GM12892 (cell line): ENCODE measurements around the gene PDGFA.

Source experiments
- DNase-seq: peaks from one replicate; pipeline ENCODE4 v3.0.0; 2011; ENCODE audit not compliant: insufficient read length
- FAIRE-seq: peaks from 2 replicates; lab custom pipeline; 2011; peaks lifted over from hg19 to GRCh38; lab: Jason Lieb, UNC
- POLR2A ChIP-seq: IDR thresholded peaks from 2 replicates; pipeline ENCODE4 v1.6.1; 2011; ENCODE audit warnings: low read depth, low read length, control low read depth
- POLR2AphosphoS5 ChIP-seq: IDR thresholded peaks from 2 replicates; pipeline ENCODE4 v1.6.1; 2011; ENCODE audit warnings: low read depth, low read length, control low read depth
- TAF1 ChIP-seq: IDR thresholded peaks from 2 replicates; pipeline ENCODE4 v1.6.1; 2011; ENCODE audit warnings: low read depth, mild to moderate bottlenecking, control low read depth, low read length, borderline replicate concordance

Gene PDGFA

GRCh38 chr7:461453-462172 is 58.0 kb downstream of the PDGFA start:
- FAIRE-seq (no peak), DNase-seq (no peak)
- TF ChIP-seq POLR2AphosphoS5 (no peak), POLR2A (no peak), TAF1 (no peak)

GRCh38 chr7:461117-461452 is 58.6 kb downstream of the PDGFA start:
- DNase-seq: no peak
- no peak for TF ChIP-seq TAF1
- no peak for TF ChIP-seq POLR2AphosphoS5
- no peak for TF ChIP-seq POLR2A
- no peak for FAIRE-seq

GRCh38 chr7:460374-461116 is 59.1 kb downstream of the PDGFA start:
- TF ChIP-seq POLR2A: no peak
- no peak for TF ChIP-seq TAF1
- no peak for TF ChIP-seq POLR2AphosphoS5
- FAIRE-seq: no peak
- DNase-seq: no peak

DNA sequence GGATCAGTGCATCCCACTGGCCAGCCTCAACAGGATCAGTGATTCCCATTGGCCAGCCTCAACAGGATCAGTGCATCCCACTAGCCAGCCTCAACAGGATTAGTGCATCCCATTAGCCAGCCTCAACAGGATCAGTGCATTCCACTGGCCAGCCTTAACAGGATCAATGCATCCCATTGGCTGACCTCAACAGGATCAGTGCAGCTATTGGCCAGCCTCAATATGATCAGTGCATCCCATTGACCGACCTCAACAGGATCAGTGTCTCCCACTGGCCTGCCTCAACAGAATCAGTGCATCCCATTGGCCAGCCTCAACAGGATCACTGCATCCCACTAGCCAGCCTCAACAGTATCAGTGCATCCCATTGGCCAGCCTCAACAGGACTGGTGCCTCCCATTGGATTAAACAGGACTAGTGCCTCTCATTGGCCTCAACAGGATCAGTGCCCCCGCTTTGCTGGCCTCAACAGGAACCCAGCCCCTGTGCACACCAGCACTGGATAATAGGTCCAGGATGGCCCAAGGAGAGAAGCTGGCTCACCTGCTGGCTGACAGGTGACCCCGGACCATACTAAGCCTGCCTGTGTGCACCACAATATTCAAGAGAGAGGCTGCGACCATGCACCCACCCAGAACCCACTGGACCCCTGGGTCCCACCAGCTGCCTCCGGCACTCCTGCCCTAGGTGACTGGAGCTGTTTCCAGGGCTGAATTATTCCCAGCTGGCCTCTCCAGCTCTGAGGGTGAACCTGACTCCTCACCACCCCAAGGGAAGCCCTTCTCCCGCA is 59.9 kb downstream of the PDGFA start:
- no peak for FAIRE-seq
- no peak for DNase-seq
- TF ChIP-seq TAF1: no peak
- no peak for TF ChIP-seq POLR2AphosphoS5
- TF ChIP-seq POLR2A: no peak

- no peak for DNase-seq
- TF ChIP-seq TAF1 (no peak), POLR2A (no peak), POLR2AphosphoS5 (no peak)
- FAIRE-seq: no peak
Observed at GRCh38 chr7:458511-459245, 61.0 kb downstream of the PDGFA start.

DNA sequence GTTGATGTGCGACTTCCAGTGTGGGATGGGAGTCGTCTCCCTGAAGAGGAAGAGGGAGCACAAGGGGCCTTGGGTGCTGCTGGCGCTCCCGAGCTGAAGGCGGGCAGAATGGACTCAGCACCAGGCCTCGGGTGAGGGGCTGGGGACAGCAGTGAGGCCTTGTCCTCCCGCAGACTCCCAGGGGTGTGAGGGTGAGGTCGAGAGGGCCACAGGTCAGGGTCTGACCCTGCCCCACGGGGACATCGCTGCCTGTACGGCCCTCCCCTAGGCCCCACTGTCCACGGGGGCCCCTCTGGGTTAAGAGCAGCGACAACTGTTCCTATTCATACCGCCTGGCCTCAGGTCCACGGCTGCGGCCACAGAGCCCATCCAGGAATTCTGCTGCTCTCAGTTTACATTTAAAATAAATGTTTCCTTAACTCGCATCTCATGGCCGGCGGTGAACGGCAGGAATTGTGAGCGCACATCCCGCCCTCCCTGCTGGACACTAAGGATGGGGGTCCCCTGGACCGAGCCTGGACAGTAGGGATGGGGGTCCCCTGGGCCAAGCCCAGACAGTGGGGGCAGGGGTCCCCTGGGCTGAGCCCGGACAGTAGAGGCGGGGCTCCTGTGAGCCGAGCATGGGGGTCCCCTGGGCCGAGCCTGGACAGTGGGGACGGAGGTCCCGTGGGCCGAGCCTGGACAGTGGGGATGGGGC is 61.7 kb downstream of the PDGFA start:
- no peak for TF ChIP-seq TAF1
- TF ChIP-seq POLR2A: no peak
- no peak for TF ChIP-seq POLR2AphosphoS5
- no peak for FAIRE-seq
- no peak for DNase-seq

DNA sequence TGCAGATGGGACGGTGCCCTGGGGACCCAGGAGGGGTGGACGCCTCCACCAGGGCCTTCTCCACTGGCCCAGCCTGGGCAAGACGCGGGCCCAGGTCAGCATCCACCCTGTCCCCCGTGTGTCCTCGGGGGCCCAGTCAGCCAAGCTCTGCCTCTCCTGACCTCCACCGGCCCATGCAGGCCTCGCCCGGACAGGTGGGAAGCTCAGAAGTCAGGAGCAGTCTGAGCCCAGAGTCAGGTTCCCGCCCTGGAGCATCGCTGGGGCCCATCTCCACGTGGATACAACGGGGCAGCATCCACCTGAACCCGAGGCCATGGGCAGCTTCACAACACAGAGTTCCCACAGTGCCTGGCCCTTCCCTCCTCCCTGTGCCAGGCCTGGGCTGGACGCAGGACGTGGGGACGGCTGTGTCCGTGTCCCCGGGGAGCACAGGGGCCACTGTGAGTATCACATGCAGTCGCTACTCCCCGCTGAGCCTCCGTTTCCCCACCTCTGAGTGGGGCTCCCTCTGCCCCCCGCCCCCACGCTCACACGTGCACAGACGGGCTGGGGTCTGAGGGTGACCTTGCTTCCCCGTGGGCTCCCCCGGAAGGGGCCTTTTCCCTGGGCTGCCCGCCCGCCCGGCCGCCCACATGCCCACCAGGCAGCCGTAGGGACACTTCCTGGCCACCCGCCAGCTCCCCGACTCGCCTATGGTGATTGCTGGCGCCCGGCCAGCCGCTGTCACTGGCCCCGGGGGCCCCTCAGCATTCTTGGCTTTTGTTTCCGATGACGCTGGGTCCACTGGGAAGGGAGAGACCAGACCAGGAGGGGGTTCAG is 64.3 kb downstream of the PDGFA start:
- TF ChIP-seq TAF1 (no peak), POLR2AphosphoS5 (no peak), POLR2A (no peak)
- DNase-seq (no peak), FAIRE-seq (no peak)

DNA sequence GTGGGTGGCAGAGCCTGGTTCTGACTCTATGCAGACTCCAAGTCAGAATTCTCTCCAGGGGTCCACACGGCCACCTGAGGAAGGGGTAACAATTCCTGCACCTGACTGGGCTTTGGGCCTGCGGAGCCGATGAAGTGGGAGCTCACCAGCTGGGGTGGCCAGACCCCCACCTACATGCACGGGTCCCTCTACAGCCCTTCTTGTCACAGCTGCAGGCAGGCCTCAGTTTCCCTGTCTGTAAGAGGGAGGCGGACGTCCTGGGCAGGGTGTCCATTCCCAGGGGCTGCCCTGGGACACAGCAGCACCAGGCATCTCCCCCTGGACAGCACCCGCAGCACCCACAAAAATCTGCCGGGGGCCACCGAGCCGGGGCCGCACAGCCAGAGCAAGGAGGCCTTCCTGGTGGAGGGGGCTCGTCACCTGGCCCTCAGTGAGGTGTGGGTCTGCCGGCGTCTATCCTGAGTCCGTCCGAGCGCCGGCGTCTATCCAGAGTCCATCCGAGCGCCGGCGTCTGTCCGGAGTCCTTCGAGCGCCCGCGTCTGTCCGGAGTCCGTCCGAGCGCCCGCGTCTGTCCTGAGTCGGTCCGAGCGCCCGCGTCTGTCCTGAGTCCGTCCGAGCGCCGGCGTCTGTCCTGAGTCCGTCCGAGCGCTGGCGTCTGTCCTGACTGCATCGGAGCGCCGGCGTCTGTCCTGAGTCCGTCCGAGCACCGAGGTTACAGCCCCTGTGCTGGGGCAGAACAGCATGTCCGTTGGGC is 65.1 kb downstream of the PDGFA start:
- TF ChIP-seq POLR2AphosphoS5 (no peak), POLR2A (no peak), TAF1 (no peak)
- DNase-seq: no peak
- FAIRE-seq: no peak

- TF ChIP-seq POLR2A: no peak
- no peak for TF ChIP-seq POLR2AphosphoS5
- TF ChIP-seq TAF1: no peak
- DNase-seq (no peak), FAIRE-seq (no peak)
Observed at GRCh38 chr7:453597-454306, 65.9 kb downstream of the PDGFA start.
